Gastrocnemius medialis (tissue), 4 donors: Measurements from ENCODE around the gene PIK3R3.

Experiments
- CTCF ChIP-seq, 5 experiments: fragments of 450-650 bp in 3 of 5; fragments of 200-600 bp in 2 of 5; sonication (generic) in 2 of 5; IDR thresholded peaks in 4 of 5; conservative IDR thresholded peaks in 1 of 5; 1 replicate in 4 of 5; 2 replicates in 1 of 5; pipeline ENCODE4 v1.5.1; 2016 to 2019; ENCODE audit warnings: antibody characterized with exemption in 5 of 5, mild to moderate bottlenecking in 3 of 5, moderate library complexity in 3 of 5
- POLR2A ChIP-seq, 2 donors: fragments of 450-650 bp; IDR thresholded peaks; one replicate each; pipeline ENCODE4 v1.6.1; 2017; ENCODE audit warnings: antibody characterized with exemption in 2 of 2, mild to moderate bottlenecking in 2 of 2, moderate library complexity in 2 of 2

- no peak for TF ChIP-seq CTCF (IDR thresholded peaks at IDR 0.05 in 4 of 5, conservative IDR thresholded peaks at IDR 0.05 in 1 of 5)
- no peak for TF ChIP-seq POLR2A (IDR thresholded peaks at IDR 0.05)
These were observed 14.5 kb downstream of the PIK3R3 start for GRCh38 chr1:46117810-46118494.
